GM10266 (cell line): ENCODE data around the gene EN2.

Experiments
- DNase-seq: peaks from one replicate; pipeline ENCODE4 v3.0.0; 2012; ENCODE audit errors: extremely low spot score
- CTCF ChIP-seq: IDR thresholded peaks from 2 replicates; pipeline ENCODE4 v1.5.1; 2012; ENCODE audit warnings: mild to moderate bottlenecking, low read depth; ENCODE audit not compliant: control insufficient read depth, insufficient read depth; ENCODE audit errors: missing control alignments

EN2 gene

GRCh38 chr7:155456738-155457543 is 988 bp upstream of the EN2 start:
- DNase-seq, result peak; percentile 70
- no peak for TF ChIP-seq CTCF

- TF ChIP-seq CTCF, result no peak
- DNase-seq, result peak; percentile 59
Observed at GRCh38 chr7:155457544-155458110, 302 bp upstream of the EN2 start.

GRCh38 chr7:155458878-155459699 is 1.2 kb downstream of the EN2 start:
- no peak for TF ChIP-seq CTCF
- peak; percentile 49 for DNase-seq

- no peak for TF ChIP-seq CTCF
Observed at GRCh38 chr7:155459700-155460461, 2.0 kb downstream of the EN2 start.

GRCh38 chr7:155460926-155461613 is 3.1 kb downstream of the EN2 start:
- peak; percentile 34 for DNase-seq
- no peak for TF ChIP-seq CTCF

More at GRCh38 chr7:155459700-155460461, 2.0 kb downstream of the EN2 start:
- DNase-seq, result no peak

GRCh38 chr7:155461631-155462030 is 3.7 kb downstream of the EN2 start:
- TF ChIP-seq CTCF, result no peak
- DNase-seq, result no peak
